Fibroblast of mammary gland (primary cell): ENCODE results near the gene KRTAP10-5.

Experiments used
- DNase-seq: peaks from one replicate; pipeline ENCODE4 v3.0.0-alpha.2; 2010; ENCODE audit warnings: low read depth
- H3K4me3 ChIP-seq: 2 replicates; pipeline ENCODE4 v1.5.1; 2011; ENCODE audit warnings: low read depth, mild to moderate bottlenecking, low read length, moderate library complexity; ENCODE audit not compliant: control insufficient read depth
- CTCF ChIP-seq: conservative IDR thresholded peaks from 2 replicates; pipeline ENCODE4 v1.5.1; 2011; ENCODE audit warnings: low read depth, low read length, inconsistent platforms; ENCODE audit not compliant: control insufficient read depth, insufficient read depth

Gene KRTAP10-5

DNA sequence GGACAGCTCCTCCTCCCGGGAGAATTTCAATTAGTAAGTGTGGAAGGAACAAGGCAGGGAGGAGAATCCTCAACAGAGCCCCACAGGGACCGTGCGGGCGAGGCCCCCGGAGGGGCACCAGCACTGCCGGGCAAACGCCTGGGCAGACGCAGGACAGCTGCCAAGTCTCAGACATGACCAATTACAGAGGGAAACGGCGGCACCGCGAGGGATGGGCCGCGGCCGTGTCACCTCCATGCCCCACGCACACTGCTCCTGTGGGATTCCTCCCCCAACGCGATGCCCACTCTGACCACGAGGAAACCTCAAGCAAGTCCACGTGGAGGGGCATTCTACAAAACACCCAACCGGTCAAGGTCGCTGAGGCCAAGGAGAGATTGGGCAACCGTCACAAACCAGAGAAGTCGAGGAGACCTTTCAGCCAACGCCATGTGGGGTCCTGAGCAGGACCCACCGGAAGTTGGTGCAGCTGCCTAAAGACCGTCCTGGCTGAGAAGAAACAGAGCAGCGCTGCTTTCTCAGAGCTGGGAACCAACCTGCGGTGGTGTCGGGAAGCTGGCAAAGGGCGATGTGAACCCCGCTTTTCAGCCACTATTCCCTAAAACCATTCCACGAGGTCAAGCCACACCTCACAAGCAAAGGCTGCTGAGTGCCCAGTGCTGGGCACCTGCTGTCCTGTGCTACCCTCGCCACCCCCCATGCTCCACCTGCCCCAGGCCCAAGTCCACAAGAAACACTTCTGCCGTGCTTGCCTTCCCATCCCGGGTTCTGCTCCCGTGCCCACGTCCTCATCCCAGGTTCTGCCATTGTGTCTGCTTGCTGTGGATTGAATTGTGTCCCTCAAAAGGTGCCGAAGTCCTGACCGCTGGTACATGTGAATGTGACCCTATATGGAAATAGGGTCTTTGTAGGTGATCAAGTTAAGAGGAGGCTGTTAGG is 8.3 kb downstream of the KRTAP10-5 start:
- TF ChIP-seq CTCF = no peak
- DNase-seq = no peak

GRCh38 chr21:44571296-44571695 is 9.1 kb downstream of the KRTAP10-5 start:
- no peak for TF ChIP-seq CTCF
- H3K4me3 ChIP-seq = no peak overlapping the region
- no peak for DNase-seq

More for the DNA sequence above, 8.3 kb downstream of the KRTAP10-5 start:
- H3K4me3 ChIP-seq = no peak overlapping the region

DNA sequence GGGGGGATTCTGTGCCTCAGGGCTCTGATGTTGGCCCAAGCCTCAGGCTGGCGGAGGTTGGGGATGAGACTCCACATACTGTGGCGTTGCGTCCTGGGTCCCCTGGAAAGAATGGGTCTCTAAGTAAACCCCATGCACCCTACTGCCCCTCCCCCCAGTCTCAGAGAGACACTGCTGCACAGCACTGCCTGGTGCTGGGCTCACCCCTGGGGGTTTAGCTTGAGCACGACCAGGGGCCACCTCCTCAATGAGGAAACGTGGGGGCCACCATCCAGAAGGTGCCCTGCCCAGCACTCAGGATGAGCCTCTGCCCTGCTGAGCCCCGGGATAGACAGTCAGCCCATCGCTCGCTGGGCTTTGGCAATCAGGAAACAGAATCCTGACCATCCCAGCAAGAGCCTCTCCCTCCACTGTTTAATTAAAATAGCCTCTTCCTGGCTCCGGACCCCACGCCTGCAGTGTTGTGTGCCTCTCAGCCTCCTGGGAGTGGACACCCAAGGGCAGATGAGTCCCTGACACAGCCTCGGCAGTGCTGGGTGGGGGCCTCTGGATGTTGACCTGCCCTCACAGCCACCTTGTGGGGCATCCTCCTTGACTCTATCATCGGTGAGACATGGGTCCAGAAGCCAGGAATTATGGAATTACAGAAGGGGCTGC is 10.4 kb downstream of the KRTAP10-5 start:
- no peak for DNase-seq
- no peak for TF ChIP-seq CTCF
- H3K4me3 ChIP-seq = no peak overlapping the region

- H3K4me3 ChIP-seq = no peak overlapping the region
- DNase-seq = no peak
- TF ChIP-seq CTCF = no peak
Measured at GRCh38 chr21:44568667-44569556, 11.5 kb downstream of the KRTAP10-5 start.

DNA sequence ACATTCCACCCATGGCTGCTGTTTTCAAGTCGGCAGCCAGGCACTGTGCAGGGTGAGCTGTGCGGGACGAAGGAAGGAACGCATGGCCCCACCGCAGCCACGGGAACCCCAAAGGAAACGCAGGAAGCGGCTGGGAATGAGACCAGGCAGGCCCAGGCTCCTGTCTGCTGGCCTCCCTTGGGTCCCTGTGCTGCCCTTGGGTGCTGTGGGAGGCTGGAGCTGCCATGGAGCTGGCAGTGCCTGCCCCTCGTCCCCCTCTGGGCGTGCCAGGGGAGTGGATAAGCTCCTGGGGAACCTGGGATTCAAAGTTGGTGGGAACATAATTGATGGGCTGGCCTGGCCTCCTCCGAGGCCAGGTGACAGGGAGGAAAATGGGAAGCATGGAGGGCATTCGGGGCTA is 12.1 kb downstream of the KRTAP10-5 start:
- TF ChIP-seq CTCF = no peak
- DNase-seq = no peak
- no peak overlapping the region for H3K4me3 ChIP-seq

GRCh38 chr21:44567481-44568171 is 12.8 kb downstream of the KRTAP10-5 start:
- DNase-seq = no peak
- no peak overlapping the region for H3K4me3 ChIP-seq
- TF ChIP-seq CTCF = no peak
